Measurements from ENCODE around the gene ELN.
"Not testable (repeated sequence)": the region's sequence is repeated elsewhere in the genome, so short reads cannot be mapped to it uniquely, and the experiment has no call there.

The ELN gene

GRCh38 chr7:74044366-74045350 lies 16.7 kb downstream of the ELN start:
- no peak for DNase-seq

- DNase-seq, result not testable (repeated sequence)
Measured at GRCh38 chr7:74046581-74046980, 18.6 kb downstream of the ELN start.

- no peak for DNase-seq
Measured at GRCh38 chr7:74047804-74048380, 19.9 kb downstream of the ELN start.

GRCh38 chr7:74048999-74049599 lies 21.1 kb downstream of the ELN start:
- DNase-seq, result no peak

GRCh38 chr7:74049997-74050798 lies 22.2 kb downstream of the ELN start:
- no peak for DNase-seq

- DNase-seq, result no peak
Measured at GRCh38 chr7:74051193-74051592, 23.2 kb downstream of the ELN start.

GRCh38 chr7:74051629-74052410 lies 23.8 kb downstream of the ELN start:
- no peak for DNase-seq

GRCh38 chr7:74052628-74053027 lies 24.7 kb downstream of the ELN start:
- DNase-seq, result no peak

- DNase-seq, result no peak
Measured at GRCh38 chr7:74053589-74054186, 25.7 kb downstream of the ELN start.

GRCh38 chr7:74056096-74056915 lies 28.3 kb downstream of the ELN start:
- DNase-seq, result no peak

GRCh38 chr7:74057216-74057925 lies 29.4 kb downstream of the ELN start:
- DNase-seq, result no peak

GRCh38 chr7:74057987-74058386 lies 30.0 kb downstream of the ELN start:
- DNase-seq, result no peak

- no peak for DNase-seq
Measured at GRCh38 chr7:74058486-74058885, 30.5 kb downstream of the ELN start.

- DNase-seq, result no peak
Measured at GRCh38 chr7:74059037-74059436, 31.1 kb downstream of the ELN start.

- no peak for DNase-seq
Measured at GRCh38 chr7:74059681-74060588, 32.0 kb downstream of the ELN start.

GRCh38 chr7:74061840-74062539 lies 34.0 kb downstream of the ELN start:
- DNase-seq, result peak; percentile 65

- no peak for DNase-seq
Measured at GRCh38 chr7:74063223-74063641, 35.3 kb downstream of the ELN start.

GRCh38 chr7:74063646-74064045 lies 35.7 kb downstream of the ELN start:
- DNase-seq, result no peak

Data from activated CD8-positive, alpha-beta memory T cell treated with anti-CD3 and anti-CD28 coated beads, Interleukin-2, amount 50 U/mL, for 48 hours (primary cell).